Measurements from ENCODE around the gene ADAM15.

GRCh38 chr1:155082301-155083051, 31.4 kb downstream of the ADAM15 start:
- no peak for TF ChIP-seq TCF12 (IDR thresholded peaks at IDR 0.05)
- TF ChIP-seq CTCF (IDR thresholded peaks at IDR 0.05): no peak
- no peak for TF ChIP-seq CHD2 (IDR thresholded peaks at IDR 0.05; ENCODE audit: low read length, partially characterized antibody)
- TF ChIP-seq TAF1 (IDR thresholded peaks at IDR 0.05; ENCODE audit: borderline replicate concordance, low read depth, low read length): no peak
- no peak for TF ChIP-seq YY1 (IDR thresholded peaks at IDR 0.05; ENCODE audit: low read depth)
- no peak for TF ChIP-seq POLR2AphosphoS5 (IDR thresholded peaks at IDR 0.05; ENCODE audit: low read depth, low read length)
- no peak for TF ChIP-seq EZH2phosphoT487 (IDR thresholded peaks at IDR 0.05; ENCODE audit: borderline replicate concordance, low read depth)
- no peak for TF ChIP-seq SIN3A (IDR thresholded peaks at IDR 0.05; ENCODE audit: borderline replicate concordance, low read depth, low read length)
- TF ChIP-seq GATA2 (CRISPR knock-in tag; IDR thresholded peaks at IDR 0.05): no peak
- TF ChIP-seq MAX (IDR thresholded peaks at IDR 0.05; ENCODE audit: low read depth): no peak
- TF ChIP-seq SMC3 (IDR thresholded peaks at IDR 0.05; ENCODE audit: low read depth, low read length): no peak
- TF ChIP-seq GABPA (IDR thresholded peaks at IDR 0.05; ENCODE audit: low read depth): no peak
- TF ChIP-seq, protein P1, sequence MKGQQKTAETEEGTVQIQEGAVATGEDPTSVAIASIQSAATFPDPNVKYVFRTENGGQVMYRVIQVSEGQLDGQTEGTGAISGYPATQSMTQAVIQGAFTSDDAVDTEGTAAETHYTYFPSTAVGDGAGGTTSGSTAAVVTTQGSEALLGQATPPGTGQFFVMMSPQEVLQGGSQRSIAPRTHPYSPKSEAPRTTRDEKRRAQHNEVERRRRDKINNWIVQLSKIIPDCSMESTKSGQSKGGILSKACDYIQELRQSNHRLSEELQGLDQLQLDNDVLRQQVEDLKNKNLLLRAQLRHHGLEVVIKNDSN (IDR thresholded peaks at IDR 0.05; ENCODE audit: borderline replicate concordance, low read depth): no peak

Measured in SK-N-SH (cell line).